Fibroblast of skin of right biceps (primary cell): ENCODE measurements around the gene KRT20.
"Not testable (repeated sequence)": the region's sequence is repeated elsewhere in the genome, so short reads cannot be mapped to it uniquely, and the experiment has no call there.

ENCODE experiments used
- DNase-seq: peaks from one replicate; pipeline ENCODE4 v3.0.0-alpha.2; 2013

Gene KRT20

DNA sequence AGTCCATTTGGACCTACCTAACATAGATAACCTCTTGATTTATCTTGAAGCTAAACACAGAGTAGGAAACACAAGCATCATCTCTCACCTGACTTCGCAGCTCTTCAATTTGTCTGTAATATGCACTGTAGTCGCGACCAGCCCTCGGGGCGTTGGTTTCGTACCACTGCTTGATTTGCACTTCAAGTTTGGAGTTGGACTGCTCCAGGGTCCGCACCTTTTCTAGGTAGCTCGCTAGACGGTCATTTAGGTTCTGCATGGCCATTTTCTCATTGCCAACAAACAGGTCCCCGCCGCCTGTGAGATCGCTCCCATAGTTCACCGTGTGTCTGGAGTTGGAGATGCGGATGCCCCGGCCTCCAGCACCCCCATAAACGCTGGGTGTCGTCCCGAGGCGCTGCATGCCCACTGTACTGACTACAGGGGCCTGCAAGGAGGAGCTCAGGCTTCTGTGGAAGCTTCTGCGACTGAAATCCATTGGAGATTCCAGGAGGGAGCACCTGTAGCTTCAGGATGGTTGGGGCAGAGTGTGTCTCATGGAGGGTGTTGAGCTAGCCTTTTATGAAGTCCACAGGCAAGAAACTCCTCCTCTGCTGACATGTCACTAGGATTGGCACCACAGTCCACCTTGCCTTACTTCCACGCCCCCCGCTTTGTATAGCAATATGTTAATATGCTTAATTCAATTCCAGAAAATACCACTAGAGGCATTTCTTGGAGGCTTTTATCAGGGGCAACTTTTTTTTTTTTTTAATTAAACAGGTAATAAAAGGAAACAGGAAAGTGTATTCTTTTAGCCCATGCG, at the start of gene KRT20:
Gene KRT20, minus strand, starts transcription at position 535 of the 805 bp plus-strand sequence. Its CDS starts 57 bp downstream, at position 478.
- DNase-seq: no peak

DNA sequence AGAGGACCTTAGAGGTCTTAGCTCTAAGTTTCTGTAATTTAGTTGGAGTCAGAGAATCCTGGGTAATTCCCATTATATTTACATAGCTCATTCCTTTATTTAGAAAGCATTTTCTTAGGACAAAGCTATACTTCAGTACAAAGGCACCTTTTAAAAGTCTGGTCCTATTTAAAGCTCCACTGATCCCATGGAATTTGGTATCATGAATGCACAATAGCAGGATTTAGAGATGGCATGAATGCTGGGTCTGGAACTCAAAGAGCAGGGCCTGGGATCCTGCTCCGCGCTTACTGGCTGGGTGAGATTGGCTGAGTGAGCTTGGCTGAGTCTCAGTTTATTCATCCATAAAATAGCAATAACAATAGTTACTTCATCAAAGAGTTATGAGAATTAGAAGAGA, 47.6 kb upstream of the KRT20 start:
- no peak for DNase-seq

DNA sequence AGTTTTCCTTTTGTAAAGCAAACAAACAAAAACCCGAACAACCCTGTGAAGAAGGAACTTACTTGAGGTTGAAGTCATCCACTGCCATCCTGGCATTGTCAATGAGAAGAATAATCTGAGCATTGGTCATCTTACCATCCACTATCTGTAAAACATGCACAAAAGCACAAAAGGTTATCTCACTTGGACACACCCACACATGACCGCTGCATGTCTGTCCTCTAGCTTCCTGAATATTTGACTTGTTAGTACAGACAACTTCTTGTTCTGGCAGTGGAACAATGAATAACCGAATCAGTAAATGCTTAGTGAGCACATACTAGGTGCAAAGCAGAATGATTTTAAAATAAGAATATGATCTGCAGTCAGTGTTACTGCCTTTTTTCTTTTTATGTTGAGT, 46.3 kb upstream of the KRT20 start:
- no peak for DNase-seq

- no peak for DNase-seq
Observed at GRCh38 chr17:40926341-40926740, 41.3 kb upstream of the KRT20 start.

DNA sequence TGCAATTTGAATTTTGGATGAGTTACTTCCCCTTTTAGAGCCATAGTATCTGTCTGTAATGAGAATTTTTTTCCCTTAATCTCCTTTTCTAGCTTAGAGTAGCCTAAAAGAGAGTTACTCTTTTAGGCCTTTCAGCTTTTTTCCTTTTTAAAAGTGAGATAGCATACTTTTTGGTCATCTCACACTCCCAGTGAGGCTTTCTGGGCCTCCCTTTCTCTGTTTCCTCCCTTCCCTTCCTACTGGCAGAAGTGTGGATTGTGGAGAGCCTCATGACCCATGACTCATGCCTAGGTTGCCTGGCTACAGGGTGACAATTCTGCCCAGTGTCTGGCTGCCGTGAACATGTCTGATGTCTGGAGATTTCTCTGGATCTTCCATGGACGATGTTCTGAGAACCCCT, 37.2 kb upstream of the KRT20 start:
- DNase-seq: peak; percentile 80

DNA sequence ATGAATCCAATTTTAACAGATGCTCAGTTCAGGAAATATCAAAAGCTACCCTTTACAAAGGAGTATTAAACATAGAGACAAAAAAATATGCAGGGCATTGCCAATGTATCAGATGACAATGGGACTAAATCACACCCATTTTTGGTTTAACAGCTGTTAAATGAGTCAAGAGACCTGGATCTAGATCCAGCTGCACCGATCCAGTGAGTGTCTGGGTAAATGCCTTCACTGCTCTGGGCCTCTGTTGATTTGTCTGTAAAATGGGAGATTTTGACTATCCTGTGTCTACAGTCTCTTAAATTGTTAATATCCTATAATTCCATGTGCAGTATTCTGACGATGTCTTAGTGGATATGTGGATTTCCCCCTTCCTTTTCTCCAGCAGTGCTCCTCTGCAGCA, 36.0 kb upstream of the KRT20 start:
- DNase-seq: no peak

DNA sequence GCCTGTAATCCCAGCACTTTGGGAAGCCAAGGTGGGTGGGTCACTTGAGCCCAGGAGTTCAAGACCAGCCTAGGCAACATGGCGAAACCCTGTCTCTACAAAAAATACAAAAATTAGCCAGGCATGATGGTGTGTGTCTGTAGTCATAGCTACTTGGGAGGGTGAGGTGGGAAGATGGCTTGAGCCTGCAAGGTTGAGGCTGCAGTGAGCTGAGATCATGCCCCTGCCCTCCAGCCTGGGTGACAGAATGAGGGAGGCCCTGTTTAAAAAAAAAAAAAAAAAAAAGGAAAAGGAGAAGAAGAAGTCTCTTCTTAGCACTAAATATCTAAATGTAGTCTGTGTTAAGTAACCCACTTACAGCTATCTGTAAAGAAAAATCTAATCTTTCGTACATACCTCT, 32.1 kb upstream of the KRT20 start:
- not testable (repeated sequence) for DNase-seq

GRCh38 chr17:40916366-40916765, 31.3 kb upstream of the KRT20 start:
- DNase-seq: no peak

- peak; percentile 72 for DNase-seq
Observed at GRCh38 chr17:40915721-40916256, 30.7 kb upstream of the KRT20 start.

DNA sequence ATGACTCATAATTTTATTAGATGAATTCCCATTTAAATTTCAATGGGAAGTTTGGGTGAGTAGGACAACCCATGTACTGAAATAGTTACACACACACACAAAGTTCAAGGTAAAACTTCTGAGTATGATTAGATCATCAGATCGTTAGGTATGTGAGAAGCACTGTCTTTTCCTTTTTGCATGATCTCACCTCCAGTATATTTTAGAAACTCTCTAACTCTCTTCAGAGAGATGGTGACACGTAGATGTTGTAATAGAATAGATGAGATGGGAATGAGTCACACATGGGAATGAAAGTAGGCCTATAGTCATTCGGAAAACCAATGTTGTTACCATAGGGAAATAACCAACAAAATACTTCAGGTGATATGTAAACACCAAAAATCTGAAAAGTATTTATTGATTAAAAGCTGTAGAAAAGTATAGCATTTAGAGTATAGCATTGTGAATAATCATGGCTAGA, 30.2 kb upstream of the KRT20 start:
- peak; percentile 97 for DNase-seq

GRCh38 chr17:40914075-40914855, 29.2 kb upstream of the KRT20 start:
- peak; percentile 13 for DNase-seq

DNA sequence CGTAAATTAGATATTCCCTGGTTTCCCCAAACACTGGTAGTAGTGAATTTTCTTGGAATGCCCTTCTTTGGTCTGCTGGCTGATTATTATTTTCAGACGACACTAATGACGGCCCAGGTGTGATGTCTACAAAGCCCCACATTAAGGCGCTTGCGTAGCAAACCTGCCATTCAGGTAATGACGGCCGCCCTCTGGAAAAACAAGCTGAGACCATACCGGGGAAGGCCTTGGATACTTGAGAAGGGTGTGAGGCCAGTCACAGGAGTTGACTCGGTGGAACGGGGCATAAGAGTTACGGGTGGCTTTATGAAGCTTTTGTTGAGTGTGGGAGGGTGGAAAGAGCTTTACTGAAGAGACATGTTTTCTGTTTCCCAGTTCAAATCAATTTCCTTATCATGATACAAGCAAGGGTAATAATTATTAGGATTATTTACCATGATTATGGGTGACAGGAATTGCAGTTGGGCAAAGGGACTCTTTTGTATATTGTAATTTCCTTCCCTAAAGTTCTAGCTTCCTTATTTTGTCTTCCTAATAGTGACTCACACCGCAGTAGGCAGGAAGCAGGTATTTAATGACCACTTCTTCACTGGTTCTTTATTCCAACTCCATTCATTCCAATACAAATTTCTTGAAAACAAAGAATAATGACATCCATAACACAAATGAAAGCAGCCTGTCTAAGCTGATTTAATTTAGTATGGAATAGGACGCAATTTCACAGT, 27.6 kb upstream of the KRT20 start:
- no peak for DNase-seq

DNA sequence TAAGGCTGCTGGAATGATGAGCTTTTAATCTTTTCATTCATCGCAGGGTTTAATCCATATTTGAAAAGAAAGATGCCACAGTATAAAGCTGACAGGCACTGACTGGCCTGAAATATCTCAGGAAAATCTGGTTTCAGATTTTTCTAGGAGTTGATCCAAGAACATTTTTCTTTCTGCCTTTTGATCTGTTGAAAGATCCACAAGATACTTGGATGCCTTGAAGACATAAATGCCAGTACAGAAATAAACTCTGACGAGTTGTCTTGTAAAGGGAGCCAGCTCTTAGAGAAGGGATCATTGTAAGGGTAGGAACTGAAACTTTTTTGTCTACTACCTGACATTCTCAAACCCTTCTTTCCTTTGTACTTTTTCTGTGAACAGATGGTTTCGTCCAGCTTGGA, 25.4 kb upstream of the KRT20 start:
- peak; percentile 93 for DNase-seq

- DNase-seq: peak; percentile 54
Observed at GRCh38 chr17:40909755-40910154, 24.7 kb upstream of the KRT20 start.

GRCh38 chr17:40909351-40909750, 24.3 kb upstream of the KRT20 start:
- DNase-seq: peak; percentile 98

DNA sequence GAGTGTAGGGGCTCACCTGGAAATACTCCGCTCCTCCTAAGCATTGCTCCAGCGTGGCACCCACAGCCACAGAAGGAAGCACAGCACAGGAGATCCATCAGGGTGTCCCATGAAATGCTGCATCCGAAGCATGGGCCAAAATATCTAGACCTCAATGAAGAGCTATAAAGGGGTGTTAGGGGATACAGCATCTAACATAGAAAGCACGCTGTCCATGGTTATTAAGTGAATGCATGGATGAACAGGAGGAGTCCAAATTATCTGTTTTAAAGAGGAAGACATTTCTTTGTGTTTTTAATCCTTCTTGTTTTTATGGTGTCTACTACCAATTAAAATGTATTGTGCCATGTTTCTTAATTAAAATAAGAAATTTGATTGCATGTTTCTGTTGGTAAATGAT, 21.6 kb upstream of the KRT20 start:
- no peak for DNase-seq

- no peak for DNase-seq
Observed at GRCh38 chr17:40905370-40905769, 20.3 kb upstream of the KRT20 start.

GRCh38 chr17:40903129-40903847, 18.2 kb upstream of the KRT20 start:
- DNase-seq: peak; percentile 75

GRCh38 chr17:40902498-40902897, 17.5 kb upstream of the KRT20 start:
- no peak for DNase-seq

GRCh38 chr17:40901981-40902474, 17.0 kb upstream of the KRT20 start:
- peak; percentile 32 for DNase-seq

- no peak for DNase-seq
Observed at GRCh38 chr17:40900809-40901356, 15.8 kb upstream of the KRT20 start.

DNA sequence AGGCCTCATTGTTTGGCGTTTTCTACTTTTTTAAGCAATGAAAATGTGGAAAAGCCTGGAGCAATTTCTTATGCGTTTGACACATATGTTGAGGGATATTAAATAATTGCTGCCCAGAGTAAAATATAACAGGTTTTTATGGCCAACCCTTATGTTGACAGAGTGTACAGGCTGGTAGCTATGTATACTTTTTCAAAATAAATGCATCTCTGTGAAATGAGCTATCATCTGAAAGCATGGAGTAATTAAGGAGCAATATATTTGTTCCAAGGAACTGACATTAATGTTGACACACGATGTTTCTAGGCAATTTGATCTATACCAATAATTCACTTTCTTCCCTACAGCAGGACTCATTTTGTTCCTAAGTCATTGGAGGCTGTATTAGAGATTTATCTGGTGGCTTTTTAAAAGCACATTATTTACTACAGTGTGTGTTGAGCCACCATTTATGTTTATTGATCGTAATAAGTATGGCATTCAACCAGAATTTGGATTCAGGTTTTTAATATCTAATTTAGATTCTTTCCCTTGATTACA, 11.9 kb upstream of the KRT20 start:
- DNase-seq: no peak
